HEK293 (cell line): ENCODE measurements around the gene PRKG1.
"Not testable (repeated sequence)": the region's sequence is repeated elsewhere in the genome, so short reads cannot be mapped to it uniquely, and the experiment has no call there.

ENCODE experiments used
- CTCF ChIA-PET: fragments of 350-600 bp; formaldehyde crosslinking; extraction: SDS; loops from one replicate; lab custom pipeline; 2021; ENCODE audit warnings: antibody characterized with exemption; lab: Yijun Ruan, JAX
- POLR2A ChIA-PET: fragments of 300-600 bp; formaldehyde crosslinking; extraction: SDS; loops from one replicate; lab custom pipeline; 2020; ENCODE audit warnings: antibody characterized with exemption, inconsistent platforms; lab: Yijun Ruan, JAX
- H3K27ac ChIP-seq: fragments of 200-500 bp; sonication (Bioruptor generic); 2 replicates; pipeline ENCODE4 v1.5.1; 2014; ENCODE audit warnings: low read depth, low read length, control low read depth, inconsistent platforms; ENCODE audit errors: extremely low read depth
- H3K36me3 ChIP-seq, 2 experiments: fragments of 200-500 bp in 1 of 2; sonication (Bioruptor generic) in 1 of 2; 1 replicate in 1 of 2; 2 replicates in 1 of 2; pipeline ENCODE4 v1.5.1; 2014 to 2017; ENCODE audit warnings: inconsistent platforms in 2 of 2, low read length in 2 of 2; ENCODE audit not compliant: control insufficient read depth in 2 of 2, insufficient read depth in 1 of 2
- H3K4me1 ChIP-seq: fragments of 200-500 bp; sonication (Bioruptor generic); 2 replicates; pipeline ENCODE4 v1.5.1; 2014; ENCODE audit warnings: mild to moderate bottlenecking, low read length, inconsistent platforms; ENCODE audit not compliant: control insufficient read depth, insufficient read depth
- H3K4me3 ChIP-seq: 2 replicates; pipeline ENCODE4 v1.5.1; 2011; ENCODE audit warnings: low read depth, mild to moderate bottlenecking, control low read depth, low read length, moderate library complexity
- H3K9me3 ChIP-seq: fragments of 200-500 bp; sonication (Bioruptor generic); 2 replicates; pipeline ENCODE4 v1.5.1; 2014; ENCODE audit warnings: low read depth, low read length, inconsistent platforms; ENCODE audit not compliant: control insufficient read depth, insufficient read depth
- BCL11B ChIP-seq: fragments of 450-650 bp; formaldehyde crosslinking; IDR thresholded peaks from 2 replicates; pipeline ENCODE4 v1.5.1; 2016; ENCODE audit warnings: low read depth, missing biosample characterization, missing genetic modification characterization
- GLIS2 ChIP-seq: fragments of 450-650 bp; formaldehyde crosslinking; IDR thresholded peaks from 2 replicates; pipeline ENCODE4 v1.5.1; 2016; ENCODE audit warnings: missing biosample characterization, missing genetic modification characterization
- HOXC10 ChIP-seq: sonication (generic); formaldehyde crosslinking; IDR thresholded peaks from 2 replicates; pipeline ENCODE4 v1.8.1; 2023; ENCODE audit warnings: mild to moderate bottlenecking, missing genetic modification reagents
- HOXD13 ChIP-seq: sonication (generic); formaldehyde crosslinking; IDR thresholded peaks from 2 replicates; pipeline ENCODE4 v1.8.0; 2022; ENCODE audit warnings: missing genetic modification reagents, borderline replicate concordance
- OVOL3 ChIP-seq: fragments of 450-650 bp; formaldehyde crosslinking; IDR thresholded peaks from 2 replicates; pipeline ENCODE4 v1.5.1; 2016; ENCODE audit warnings: missing biosample characterization, missing genetic modification characterization
- PRDM1 ChIP-seq: fragments of 450-650 bp; formaldehyde crosslinking; IDR thresholded peaks from 2 replicates; pipeline ENCODE4; 2016; ENCODE audit warnings: missing biosample characterization, missing genetic modification characterization
- REPIN1 ChIP-seq: fragments of 450-650 bp; formaldehyde crosslinking; IDR thresholded peaks from 2 replicates; pipeline ENCODE4 v1.5.1; 2017; ENCODE audit warnings: missing biosample characterization, missing genetic modification characterization, low read depth
- TRIM28 ChIP-seq: IDR thresholded peaks from 2 replicates; pipeline ENCODE4 v1.6.1; 2011; ENCODE audit warnings: low read length, control low read depth, borderline replicate concordance
- YY2 ChIP-seq: fragments of 450-650 bp; formaldehyde crosslinking; IDR thresholded peaks from 2 replicates; pipeline ENCODE4 v1.5.1; 2016; ENCODE audit warnings: missing biosample characterization, missing genetic modification characterization
- ZBTB1 ChIP-seq: fragments of 450-650 bp; formaldehyde crosslinking; IDR thresholded peaks from 2 replicates; pipeline ENCODE4 v1.5.1; 2016; ENCODE audit warnings: missing biosample characterization, missing genetic modification characterization
- ZBTB20 ChIP-seq: fragments of 450-650 bp; formaldehyde crosslinking; IDR thresholded peaks from 2 replicates; pipeline ENCODE4 v1.5.1; 2016; ENCODE audit warnings: missing biosample characterization, missing genetic modification characterization
- ZBTB8A ChIP-seq: fragments of 450-650 bp; formaldehyde crosslinking; IDR thresholded peaks from 2 replicates; pipeline ENCODE4 v1.5.1; 2016; ENCODE audit warnings: missing biosample characterization, missing genetic modification characterization
- ZFHX2 ChIP-seq: fragments of 450-650 bp; formaldehyde crosslinking; conservative IDR thresholded peaks from 2 replicates; pipeline ENCODE4 v1.5.1; 2016; ENCODE audit warnings: missing biosample characterization, missing genetic modification characterization
- ZFP41 ChIP-seq: fragments of 450-650 bp; formaldehyde crosslinking; IDR thresholded peaks from 2 replicates; pipeline ENCODE4 v1.5.1; 2016; ENCODE audit warnings: missing biosample characterization, missing genetic modification characterization, borderline replicate concordance
- ZNF10 ChIP-seq: fragments of 450-650 bp; formaldehyde crosslinking; IDR thresholded peaks from 2 replicates; pipeline ENCODE4 v1.5.1; 2017; ENCODE audit warnings: missing biosample characterization, missing genetic modification characterization
- ZNF114 ChIP-seq: fragments of 450-650 bp; formaldehyde crosslinking; IDR thresholded peaks from 2 replicates; pipeline ENCODE4 v1.5.0; 2017; ENCODE audit warnings: missing biosample characterization, missing genetic modification characterization
- ZNF121 ChIP-seq: fragments of 450-650 bp; formaldehyde crosslinking; IDR thresholded peaks from 2 replicates; pipeline ENCODE4 v1.5.1; 2016; ENCODE audit warnings: missing biosample characterization, missing genetic modification characterization
- ZNF132 ChIP-seq: fragments of 450-650 bp; formaldehyde crosslinking; IDR thresholded peaks from 2 replicates; pipeline ENCODE4 v1.5.1; 2017; ENCODE audit warnings: missing biosample characterization, missing genetic modification characterization, borderline replicate concordance
- ZNF146 ChIP-seq: fragments of 450-650 bp; formaldehyde crosslinking; IDR thresholded peaks from 2 replicates; pipeline ENCODE4 v1.5.1; 2016; ENCODE audit warnings: missing biosample characterization, missing genetic modification characterization
- ZNF16 ChIP-seq: fragments of 450-650 bp; formaldehyde crosslinking; IDR thresholded peaks from 2 replicates; pipeline ENCODE4 v1.5.1; 2016; ENCODE audit warnings: low read depth, missing biosample characterization, missing genetic modification characterization
- ZNF223 ChIP-seq: fragments of 450-650 bp; formaldehyde crosslinking; IDR thresholded peaks from 2 replicates; pipeline ENCODE4 v1.5.1; 2016; ENCODE audit warnings: missing biosample characterization, missing genetic modification characterization
- ZNF302 ChIP-seq: fragments of 450-650 bp; formaldehyde crosslinking; IDR thresholded peaks from 2 replicates; pipeline ENCODE4 v1.5.1; 2016; ENCODE audit warnings: missing biosample characterization, missing genetic modification characterization, low read depth
- ZNF350 ChIP-seq: fragments of 450-650 bp; formaldehyde crosslinking; IDR thresholded peaks from 2 replicates; pipeline ENCODE4 v1.5.0; 2017; ENCODE audit warnings: missing biosample characterization, mild to moderate bottlenecking, missing genetic modification characterization
- ZNF404 ChIP-seq: fragments of 450-650 bp; formaldehyde crosslinking; IDR thresholded peaks from 2 replicates; pipeline ENCODE4 v1.5.1; 2017; ENCODE audit warnings: missing biosample characterization, missing genetic modification characterization
- ZNF433 ChIP-seq: fragments of 450-650 bp; formaldehyde crosslinking; IDR thresholded peaks from 2 replicates; pipeline ENCODE4 v1.5.1; 2016; ENCODE audit warnings: missing biosample characterization, missing genetic modification characterization, low read depth
- ZNF48 ChIP-seq: fragments of 450-650 bp; formaldehyde crosslinking; IDR thresholded peaks from 2 replicates; pipeline ENCODE4 v1.5.1; 2016; ENCODE audit warnings: missing biosample characterization, missing genetic modification characterization
- ZNF501 ChIP-seq: fragments of 450-650 bp; formaldehyde crosslinking; IDR thresholded peaks from 2 replicates; pipeline ENCODE4 v1.5.1; 2016; ENCODE audit warnings: missing biosample characterization, missing genetic modification characterization
- ZNF514 ChIP-seq: fragments of 450-650 bp; formaldehyde crosslinking; IDR thresholded peaks from 2 replicates; pipeline ENCODE4 v1.5.1; 2016; ENCODE audit warnings: missing biosample characterization, missing genetic modification characterization
- ZNF561 ChIP-seq: fragments of 450-650 bp; IDR thresholded peaks from 2 replicates; pipeline ENCODE4 v1.5.1; 2018; ENCODE audit warnings: missing biosample characterization, missing genetic modification characterization, borderline replicate concordance
- ZNF670 ChIP-seq: fragments of 450-650 bp; formaldehyde crosslinking; IDR thresholded peaks from 2 replicates; pipeline ENCODE4 v1.5.1; 2016; ENCODE audit warnings: missing biosample characterization, missing genetic modification characterization, low read depth
- ZNF747 ChIP-seq: fragments of 450-650 bp; formaldehyde crosslinking; IDR thresholded peaks from 2 replicates; pipeline ENCODE4 v1.5.1; 2016; ENCODE audit warnings: missing biosample characterization, missing genetic modification characterization
- ZNF837 ChIP-seq: fragments of 450-650 bp; formaldehyde crosslinking; IDR thresholded peaks from 2 replicates; pipeline ENCODE4 v1.5.1; 2016; ENCODE audit warnings: missing biosample characterization, missing genetic modification characterization
- TF ChIP-seq, protein P1 (sequence below): fragments of 450-650 bp; formaldehyde crosslinking; IDR thresholded peaks from 2 replicates; pipeline ENCODE4 v1.5.1; 2016; ENCODE audit warnings: missing biosample characterization, missing genetic modification characterization
- TF ChIP-seq, protein P2 (sequence below): fragments of 450-650 bp; formaldehyde crosslinking; IDR thresholded peaks from 2 replicates; pipeline ENCODE4 v1.5.1; 2017; ENCODE audit warnings: missing biosample characterization, missing genetic modification characterization

PRKG1 gene

DNA sequence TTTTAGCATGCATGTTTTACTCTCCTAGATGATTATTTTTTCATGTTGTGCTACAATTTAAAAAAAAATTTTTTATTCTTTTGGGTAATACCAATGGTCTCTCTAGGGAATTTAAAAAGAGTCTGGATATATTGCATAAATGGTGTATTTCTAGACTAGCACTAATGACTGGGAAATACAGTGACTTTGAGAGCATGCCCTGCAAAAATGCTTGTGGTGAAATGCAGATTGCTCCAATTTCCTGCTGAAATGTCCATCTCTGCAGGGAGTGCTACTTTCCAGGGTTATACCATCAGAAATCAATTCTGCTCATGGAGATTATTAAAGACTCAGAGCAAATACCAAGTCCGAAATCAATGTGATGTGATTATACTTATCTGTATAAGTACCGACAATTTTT is 186.1 kb downstream of the PRKG1 start (continued):
- TF ChIP-seq BCL11B (tag by site-specific recombination) (no peak), TRIM28 (no peak), ZNF16 (tag by site-specific recombination) (no peak), ZNF10 (tag by site-specific recombination) (no peak), ZNF670 (tag by site-specific recombination) (no peak), ZNF404 (tag by site-specific recombination) (no peak), ZNF132 (tag by site-specific recombination) (no peak), ZNF837 (no peak), ZNF433 (no peak), YY2 (tag by site-specific recombination) (no peak)

DNA sequence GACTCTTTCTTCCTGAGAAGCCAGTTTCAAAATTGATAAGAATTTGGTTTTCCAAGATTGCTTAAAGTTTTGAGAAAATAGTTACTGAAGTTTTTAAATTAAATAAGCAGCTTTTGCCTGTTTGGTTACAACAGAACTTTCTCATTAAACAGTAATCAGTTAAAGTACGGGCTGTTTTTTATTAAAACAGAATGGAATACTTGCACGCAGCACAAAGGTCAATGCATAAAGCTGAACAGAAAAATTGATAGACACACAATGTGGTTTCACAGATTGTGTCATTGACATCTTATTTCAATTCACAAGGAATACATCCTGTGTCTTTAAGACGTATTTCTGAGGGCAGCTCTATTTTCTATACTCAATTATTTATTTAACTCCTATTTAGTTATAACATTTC is 192.2 kb downstream of the PRKG1 start:
- Histone ChIP-seq H3K9me3 (no peaks in the 10 kb centered on the region), H3K4me3 (no peak overlapping the region), H3K4me1 (no peaks in the 10 kb centered on the region), H3K36me3 (no peaks in the 10 kb centered on the region), H3K27ac (no peak overlapping the region)
- ChIA-PET POLR2A (no interaction called here), CTCF (interaction anchor here (1.6 kb wide), 1 partner anchor 203 kb away, joined by 4 read pairs; no protein-coding TSS in a partner anchor)
- TF ChIP-seq, protein P1, sequence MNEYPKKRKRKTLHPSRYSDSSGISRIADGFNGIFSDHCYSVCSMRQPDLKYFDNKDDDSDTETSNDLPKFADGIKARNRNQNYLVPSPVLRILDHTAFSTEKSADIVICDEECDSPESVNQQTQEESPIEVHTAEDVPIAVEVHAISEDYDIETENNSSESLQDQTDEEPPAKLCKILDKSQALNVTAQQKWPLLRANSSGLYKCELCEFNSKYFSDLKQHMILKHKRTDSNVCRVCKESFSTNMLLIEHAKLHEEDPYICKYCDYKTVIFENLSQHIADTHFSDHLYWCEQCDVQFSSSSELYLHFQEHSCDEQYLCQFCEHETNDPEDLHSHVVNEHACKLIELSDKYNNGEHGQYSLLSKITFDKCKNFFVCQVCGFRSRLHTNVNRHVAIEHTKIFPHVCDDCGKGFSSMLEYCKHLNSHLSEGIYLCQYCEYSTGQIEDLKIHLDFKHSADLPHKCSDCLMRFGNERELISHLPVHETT, result no peak
- TF ChIP-seq ZNF223 (tag by site-specific recombination), result no peak
- no peak for TF ChIP-seq ZNF121
- TF ChIP-seq ZFP41 (tag by site-specific recombination), result no peak
- TF ChIP-seq HOXC10 (CRISPR knock-in tag), result no peak
- TF ChIP-seq PRDM1, result no peak
- no peak for TF ChIP-seq ZNF48
- TF ChIP-seq ZNF837, result no peak
- TF ChIP-seq, protein P2, sequence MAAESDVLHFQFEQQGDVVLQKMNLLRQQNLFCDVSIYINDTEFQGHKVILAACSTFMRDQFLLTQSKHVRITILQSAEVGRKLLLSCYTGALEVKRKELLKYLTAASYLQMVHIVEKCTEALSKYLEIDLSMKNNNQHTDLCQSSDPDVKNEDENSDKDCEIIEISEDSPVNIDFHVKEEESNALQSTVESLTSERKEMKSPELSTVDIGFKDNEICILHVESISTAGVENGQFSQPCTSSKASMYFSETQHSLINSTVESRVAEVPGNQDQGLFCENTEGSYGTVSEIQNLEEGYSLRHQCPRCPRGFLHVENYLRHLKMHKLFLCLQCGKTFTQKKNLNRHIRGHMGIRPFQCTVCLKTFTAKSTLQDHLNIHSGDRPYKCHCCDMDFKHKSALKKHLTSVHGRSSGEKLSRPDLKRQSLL, result no peak
- no peak for TF ChIP-seq ZBTB1 (tag by site-specific recombination)
- TF ChIP-seq ZNF302, result no peak

DNA sequence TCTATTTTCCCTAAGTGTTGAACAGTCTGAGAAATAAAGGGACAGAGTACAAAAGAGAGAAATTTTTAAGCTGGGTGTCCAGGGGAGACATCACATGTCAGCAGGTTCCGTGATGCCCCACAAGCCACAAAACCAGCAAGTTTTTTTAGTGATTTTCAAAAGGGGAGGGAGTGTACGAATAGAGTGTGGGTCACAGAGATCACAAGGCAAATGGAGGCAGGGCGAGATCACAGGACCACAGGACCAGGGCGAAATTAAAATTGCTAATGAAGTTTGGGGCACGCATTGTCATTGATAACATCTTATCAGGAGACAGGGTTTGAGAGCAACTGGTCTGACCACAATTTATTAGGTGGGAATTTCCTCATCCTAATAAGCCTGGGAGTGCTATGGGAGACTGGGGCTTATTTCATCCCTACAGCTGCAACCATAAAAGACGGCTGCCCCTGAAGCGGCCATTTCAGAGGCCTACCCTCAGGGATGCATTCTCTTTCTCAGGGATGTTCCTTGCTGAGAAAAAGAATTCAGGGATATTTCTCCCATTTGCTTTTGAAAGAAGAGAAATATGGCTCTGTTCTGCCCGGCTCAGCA is 193.8 kb downstream of the PRKG1 start:
- H3K9me3 ChIP-seq, POLR2A ChIA-PET, H3K4me1 ChIP-seq, H3K27ac ChIP-seq, H3K4me3 ChIP-seq, CTCF ChIA-PET, H3K36me3 ChIP-seq: not testable (repeated sequence)

DNA sequence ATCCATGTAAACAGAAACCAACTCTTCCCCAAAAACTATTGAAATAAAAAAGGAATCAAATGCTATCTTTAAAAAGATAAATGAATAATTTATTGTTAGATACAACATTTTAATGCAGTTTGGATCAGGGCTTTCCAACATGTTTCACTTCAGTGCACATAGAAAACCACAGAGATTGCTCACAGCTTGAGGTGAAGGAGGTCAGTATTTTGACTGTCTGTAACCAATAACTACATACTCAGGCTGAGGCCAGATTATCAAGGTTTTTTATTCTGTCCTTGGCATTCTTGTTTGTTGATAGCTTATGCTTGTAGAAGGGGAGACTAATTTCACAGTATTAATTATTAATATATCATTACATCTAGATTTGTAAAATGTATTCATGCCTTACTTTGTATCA is 195.5 kb downstream of the PRKG1 start:
- H3K27ac ChIP-seq, result no peak overlapping the region
- H3K4me3 ChIP-seq, result no peak overlapping the region
- ChIA-PET POLR2A (no interaction called here), CTCF (no interaction called here)
- no peaks in the 10 kb centered on the region for H3K36me3 ChIP-seq
- H3K4me1 ChIP-seq, result no peaks in the 10 kb centered on the region
- TF ChIP-seq ZNF747 (tag by site-specific recombination) (no peak), ZNF404 (tag by site-specific recombination) (no peak), HOXD13 (CRISPR knock-in tag) (no peak), ZBTB20 (tag by site-specific recombination) (no peak), ZNF114 (tag by site-specific recombination) (no peak), ZNF514 (tag by site-specific recombination) (no peak), ZBTB8A (tag by site-specific recombination) (no peak), GLIS2 (tag by site-specific recombination) (no peak), ZNF501 (tag by site-specific recombination) (no peak), ZNF350 (tag by site-specific recombination) (no peak), ZFHX2 (tag by site-specific recombination) (no peak), ZNF146 (no peak), ZNF561 (no peak), OVOL3 (no peak), REPIN1 (no peak)
- no peaks in the 10 kb centered on the region for H3K9me3 ChIP-seq
